Measurements from ENCODE around the gene KCNJ4.
A peak's percentile ranks its signal among the peaks of the same experiment; 100 is the strongest.
"Not testable (repeated sequence)": the region's sequence is repeated elsewhere in the genome, so short reads cannot be mapped to it uniquely, and the experiment has no call there.

KCNJ4 gene

DNA sequence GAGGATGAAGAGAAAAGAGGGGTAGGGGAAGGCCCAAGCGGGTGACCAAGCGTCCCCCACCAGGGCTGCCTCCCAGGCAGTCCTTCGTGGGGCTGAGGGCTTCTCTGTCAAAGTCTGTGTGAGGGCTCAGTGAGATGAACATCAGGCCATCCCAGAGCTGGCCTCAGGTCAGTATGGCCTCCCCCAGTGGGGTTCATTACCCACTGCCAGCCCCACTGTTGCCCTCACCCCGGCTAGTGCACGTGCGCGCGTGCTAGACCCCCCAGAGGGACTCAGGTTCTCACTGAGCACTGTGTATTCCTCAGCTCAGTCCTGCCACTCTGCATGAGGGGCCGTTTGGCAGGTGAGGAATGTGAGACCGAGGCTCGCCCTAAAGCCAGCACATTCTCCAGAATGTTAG, 16.2 kb upstream of the KCNJ4 start:
- DNase-seq (ENCODE audit: low spot score) = no peak
- FAIRE-seq = no peak

DNA sequence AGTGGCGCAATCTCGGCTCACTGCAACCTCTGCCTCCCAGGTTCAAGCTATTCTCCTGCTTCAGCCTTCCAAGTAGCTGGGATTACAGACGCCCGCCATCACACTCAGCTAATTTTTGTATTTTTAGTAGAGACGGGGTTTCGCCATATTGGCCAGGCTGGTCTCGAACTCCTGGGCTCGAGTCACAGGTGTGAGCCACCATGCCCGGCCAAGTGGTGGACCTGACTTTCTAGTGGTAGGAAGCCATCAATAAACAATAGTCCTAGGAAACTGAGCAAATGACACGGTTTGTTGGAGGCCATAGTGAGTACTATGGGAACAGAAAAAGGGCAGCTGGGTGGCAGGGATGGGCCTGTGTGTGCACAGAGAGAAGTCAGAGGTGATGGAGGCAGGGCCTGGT, 15.2 kb upstream of the KCNJ4 start:
- not testable (repeated sequence) for DNase-seq (ENCODE audit: low spot score); FAIRE-seq

DNA sequence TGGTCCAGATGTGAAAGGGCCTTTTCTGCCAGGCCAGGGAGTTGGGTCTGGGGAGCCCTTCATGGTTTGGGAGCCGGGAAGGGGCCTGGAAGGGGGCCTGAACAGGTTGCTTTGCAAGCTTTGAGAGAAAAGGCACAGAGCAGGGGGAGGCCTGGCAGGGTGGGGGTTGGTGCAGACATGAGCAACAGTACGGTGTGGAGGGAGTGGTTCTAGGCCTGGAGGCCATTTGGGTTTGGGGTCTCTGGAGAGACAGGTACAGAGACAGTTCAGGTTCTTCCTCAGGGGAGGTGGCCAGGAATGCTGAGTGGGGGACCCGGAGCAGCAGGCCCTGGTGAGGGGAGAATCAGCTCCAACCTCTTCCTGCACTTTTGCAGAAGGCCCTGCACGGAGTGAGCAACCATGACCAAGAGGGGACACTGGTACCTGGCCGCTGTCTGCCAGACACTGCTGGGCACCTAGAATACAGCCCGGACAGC, 14.3 kb upstream of the KCNJ4 start:
- FAIRE-seq (no peak), DNase-seq (ENCODE audit: low spot score) (no peak)

DNA sequence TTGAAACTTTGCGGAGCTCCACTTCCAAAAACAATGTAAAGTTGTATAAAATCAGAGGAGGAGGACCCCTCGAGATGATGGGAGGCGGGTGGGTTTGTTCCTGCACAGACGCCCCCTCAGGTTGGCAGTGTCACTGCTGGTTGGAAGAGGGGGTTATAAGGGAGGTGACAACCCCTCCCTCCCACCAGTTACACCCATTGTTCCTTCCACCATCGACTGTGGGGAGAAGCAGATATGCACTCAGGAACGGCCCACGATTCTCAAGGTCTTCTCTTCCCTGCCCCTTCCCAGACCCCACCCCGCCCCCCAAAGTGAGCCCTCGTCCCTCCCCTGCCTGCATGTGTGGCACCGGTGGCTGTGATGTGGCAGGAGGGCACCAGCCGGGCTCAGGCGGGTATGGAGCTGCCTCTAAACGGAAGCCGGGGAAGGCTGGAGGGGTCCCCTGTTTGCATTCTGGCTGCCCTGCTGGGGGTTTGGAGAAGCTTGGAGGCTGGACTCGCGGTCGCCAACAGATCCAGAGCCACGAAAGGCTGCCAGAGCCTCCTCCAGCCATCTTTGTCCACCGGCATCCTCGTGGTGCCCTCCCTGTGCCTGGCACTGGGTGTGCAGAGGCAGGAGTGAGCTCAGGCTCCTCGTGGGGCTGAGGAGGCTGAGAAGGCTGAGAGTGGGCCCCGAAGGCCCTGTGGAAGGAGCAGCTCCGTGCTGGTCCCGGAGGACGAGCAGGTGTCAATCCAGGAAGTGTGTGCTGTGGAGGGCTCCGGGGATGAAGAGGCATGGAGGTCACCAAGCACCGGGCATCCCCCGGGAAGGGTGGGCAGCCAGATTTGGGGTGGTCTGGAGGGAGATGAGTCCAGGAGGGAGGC, 13.7 kb upstream of the KCNJ4 start:
- DNase-seq (ENCODE audit: low spot score) (no peak), FAIRE-seq (no peak)

DNA sequence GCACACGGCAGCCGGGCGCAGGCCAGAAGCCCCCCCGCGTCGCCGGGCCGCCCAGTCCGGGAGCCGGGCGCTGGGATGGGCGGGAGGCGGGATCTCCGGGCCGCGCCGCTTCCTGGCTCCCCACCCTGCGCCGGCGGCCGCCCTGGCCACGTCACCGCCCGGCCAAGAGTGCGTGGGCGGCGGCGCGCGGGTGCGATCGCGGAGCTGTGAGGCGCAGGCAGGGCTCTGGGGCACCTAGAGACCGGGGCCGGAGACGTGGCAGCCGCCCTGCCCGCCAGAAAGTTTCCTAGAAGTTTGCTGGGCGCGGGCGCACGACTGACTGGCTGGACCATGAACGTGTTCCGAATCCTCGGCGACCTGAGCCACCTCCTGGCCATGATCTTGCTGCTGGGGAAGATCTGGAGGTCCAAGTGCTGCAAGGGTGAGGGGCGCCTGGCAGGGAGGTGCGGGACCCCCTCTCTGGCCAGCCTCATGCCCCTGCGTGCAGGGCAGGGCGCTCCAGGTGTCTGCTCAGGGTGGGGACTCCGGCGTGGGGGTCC, 13.0 kb upstream of the KCNJ4 start, which contains the start of gene KDELR3:
KDELR3 (plus strand) TSS at position 193 of the 539 bp plus-strand sequence; CDS start at position 331, 138 bp downstream.
- no peak for FAIRE-seq
- DNase-seq (ENCODE audit: low spot score) = peak; percentile 37

DNA sequence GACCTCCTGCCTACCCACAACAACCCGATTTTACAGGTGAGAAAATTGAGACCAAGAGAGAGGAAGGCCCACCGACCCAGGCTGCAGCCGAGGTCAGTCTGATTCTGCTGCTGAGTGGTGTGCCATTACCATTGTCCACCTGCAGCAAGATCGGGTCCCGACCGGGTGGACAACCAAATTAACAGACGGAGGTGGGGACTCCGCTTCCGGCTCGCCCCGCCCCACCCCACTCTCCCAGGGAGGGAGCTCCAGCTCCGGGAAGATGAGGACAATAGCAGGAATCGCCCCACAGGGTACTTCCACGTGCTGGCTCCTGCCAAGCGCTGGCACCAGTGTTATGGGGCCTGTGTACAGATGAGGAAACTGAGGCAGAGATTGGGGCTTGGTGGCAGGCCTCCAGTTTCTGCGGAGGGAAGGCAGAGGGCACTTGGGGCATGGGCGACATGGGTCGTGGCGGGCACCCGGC, 12.5 kb upstream of the KCNJ4 start:
- no peak for FAIRE-seq
- no peak for DNase-seq (ENCODE audit: low spot score)

DNA sequence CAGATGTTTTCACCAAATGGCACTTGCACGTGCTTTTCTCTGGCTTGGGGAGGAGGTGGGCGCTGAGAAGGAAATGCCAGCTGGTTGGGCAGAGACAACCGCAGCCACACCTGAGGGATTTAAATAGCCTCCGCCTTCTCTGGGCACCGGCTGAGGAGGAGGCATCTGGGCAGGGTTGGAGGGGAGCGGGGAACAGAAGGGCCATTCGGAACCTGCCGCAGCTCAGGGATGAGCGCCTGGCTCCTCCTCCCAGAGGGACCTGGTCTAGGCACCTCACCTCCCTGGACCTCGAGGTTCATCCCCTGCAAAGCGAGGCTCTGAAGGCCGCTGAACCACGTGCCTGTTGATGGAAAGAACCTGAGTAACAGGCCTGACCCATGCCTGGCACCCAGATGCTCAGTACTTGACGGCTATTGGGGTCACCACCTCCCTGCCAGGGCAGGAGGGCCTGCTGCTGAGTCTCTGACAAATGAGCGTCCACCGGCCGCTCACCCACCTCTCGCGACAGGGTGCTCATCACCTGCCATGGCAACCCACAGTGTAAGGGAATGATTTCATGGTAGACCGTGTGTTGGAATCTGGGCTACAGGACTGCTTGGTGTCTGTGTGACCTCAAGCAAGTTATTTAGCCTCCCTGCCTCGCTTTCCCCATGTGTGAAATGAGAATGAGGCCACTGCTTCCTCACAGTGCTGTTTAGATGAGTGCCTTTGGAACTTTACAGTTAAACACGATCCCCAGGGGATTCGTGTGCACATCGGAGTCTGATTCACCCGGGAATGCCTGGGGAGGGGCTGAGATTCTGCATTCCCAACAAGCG, 10.9 kb upstream of the KCNJ4 start:
- no peak for FAIRE-seq

DNA sequence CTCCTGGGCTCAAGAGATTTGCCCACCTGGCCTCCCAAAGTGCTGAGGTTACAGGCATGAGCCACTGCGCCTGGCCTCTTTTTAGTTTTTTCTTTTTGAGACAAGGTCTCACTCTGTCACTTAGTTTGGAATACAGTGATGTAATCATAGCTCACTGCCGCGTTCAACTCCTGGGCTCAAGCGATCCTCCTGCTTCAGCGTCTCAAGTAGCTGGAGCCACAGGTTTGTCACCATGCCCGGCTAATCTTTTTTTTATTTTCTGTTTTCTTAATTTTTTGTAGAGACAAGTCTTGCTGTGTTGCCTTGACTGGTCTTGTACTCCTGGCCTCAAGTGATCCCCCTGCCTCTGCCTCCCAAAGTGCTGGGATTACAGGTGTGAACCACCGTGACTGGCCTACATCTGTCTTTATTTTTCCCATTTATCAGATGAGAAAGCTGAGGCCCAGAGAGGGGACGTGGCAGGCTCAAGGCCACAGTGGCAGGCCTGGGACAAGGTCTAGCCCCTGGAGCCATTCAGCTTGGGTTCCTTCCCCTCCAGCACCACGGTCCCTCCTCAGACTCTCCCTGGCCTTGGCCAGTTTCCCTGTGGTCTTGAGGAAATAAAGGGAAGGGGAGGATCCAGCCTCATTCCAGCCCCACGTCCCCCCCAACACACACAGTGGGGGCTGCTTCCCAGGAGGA, 10.1 kb upstream of the KCNJ4 start:
- FAIRE-seq (no peak), DNase-seq (ENCODE audit: low spot score) (no peak)

More for the DNA sequence above, 10.9 kb upstream of the KCNJ4 start:
- no peak for DNase-seq (ENCODE audit: low spot score)

DNA sequence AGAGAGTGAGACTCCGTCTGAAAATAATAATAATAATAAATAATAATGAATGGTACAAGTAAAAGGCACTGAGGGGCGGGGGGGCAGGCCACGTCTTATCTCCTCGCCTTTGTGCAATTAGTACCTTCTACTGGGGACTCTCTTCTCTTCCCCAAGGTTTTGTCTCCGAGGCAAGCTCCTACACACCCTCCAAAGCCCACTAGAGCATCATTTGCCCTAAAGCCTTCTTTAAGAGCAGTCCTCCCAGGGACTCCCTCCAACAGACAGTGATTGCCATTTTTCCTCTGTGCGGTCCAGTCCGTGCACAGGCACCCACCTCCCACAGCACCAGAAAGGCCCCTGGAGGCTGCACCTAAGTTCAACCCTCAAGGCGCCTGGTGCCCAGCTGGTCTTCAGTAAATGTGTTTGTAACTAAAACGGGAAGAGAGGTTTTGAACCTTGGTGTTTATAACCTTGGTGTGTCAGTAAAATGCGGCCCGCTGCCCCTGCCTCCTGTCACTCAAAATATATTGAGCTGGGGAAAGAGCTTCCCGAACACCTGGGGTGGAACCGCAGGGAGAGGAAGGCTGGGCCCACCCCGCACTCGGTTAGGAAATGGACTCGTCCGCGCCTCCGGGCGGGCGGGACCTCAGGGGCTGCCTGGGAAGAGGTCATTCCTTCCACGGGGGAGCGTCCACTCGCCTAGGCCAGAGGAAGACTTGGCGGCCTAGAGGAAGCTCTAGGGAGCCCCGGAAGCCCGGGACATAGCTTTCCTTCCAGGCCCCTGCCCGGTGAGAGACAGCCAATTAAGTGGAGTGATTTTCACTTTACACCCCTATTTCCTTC, 8.2 kb upstream of the KCNJ4 start:
- no peak for FAIRE-seq
- DNase-seq (ENCODE audit: low spot score) = no peak

DNA sequence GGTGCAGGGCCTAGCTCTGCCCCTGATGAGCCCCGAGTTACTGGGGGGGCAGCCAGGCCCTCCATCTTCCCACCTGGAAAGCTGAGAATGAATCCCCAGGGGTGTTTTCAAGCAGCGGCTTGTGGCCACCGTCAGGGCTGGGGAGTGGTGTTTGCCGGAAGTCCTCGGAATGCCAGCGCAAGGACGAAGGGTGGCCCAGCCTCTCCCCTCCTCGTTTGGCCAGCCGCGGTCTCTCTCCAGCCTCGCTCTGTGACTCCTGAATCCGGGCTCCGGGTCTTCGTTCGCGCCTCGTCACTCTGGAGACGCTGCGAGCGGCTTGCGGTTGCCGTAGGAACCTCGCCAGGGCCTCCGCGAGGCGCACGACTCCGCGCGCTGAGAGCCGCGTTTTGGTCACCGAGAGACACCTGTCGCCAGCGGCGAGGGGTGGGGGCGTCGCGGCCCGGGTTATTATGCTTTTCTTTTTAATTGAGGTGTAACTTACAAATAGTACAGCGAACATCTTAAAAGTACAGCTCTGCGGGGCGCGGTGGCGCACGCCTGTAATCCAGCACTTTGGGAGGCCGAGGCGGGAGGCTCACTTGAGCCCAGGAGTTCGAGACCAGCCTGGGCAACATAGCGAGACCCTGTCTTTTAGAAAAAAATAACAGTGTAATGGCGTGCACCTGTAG, 6.5 kb upstream of the KCNJ4 start:
- FAIRE-seq (no peak), DNase-seq (ENCODE audit: low spot score) (peak; percentile 34)

DNA sequence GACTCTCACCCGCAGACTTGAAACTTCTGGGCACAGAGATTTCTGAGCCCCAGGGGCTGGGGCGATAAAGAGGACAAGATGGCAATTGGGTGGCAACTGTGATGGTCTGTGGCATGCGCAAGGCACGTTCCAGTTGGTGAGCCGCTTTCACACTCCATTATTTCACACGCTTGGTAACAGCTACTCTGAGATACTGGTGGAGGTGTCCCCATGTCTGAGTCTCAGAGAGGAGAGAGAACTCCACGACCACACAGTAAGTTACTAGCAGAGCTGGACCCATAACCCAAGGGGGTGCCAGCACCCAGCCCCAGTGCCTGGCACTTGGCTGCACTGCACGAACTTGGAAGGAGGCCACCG, 6.0 kb upstream of the KCNJ4 start:
- FAIRE-seq = no peak

DNA sequence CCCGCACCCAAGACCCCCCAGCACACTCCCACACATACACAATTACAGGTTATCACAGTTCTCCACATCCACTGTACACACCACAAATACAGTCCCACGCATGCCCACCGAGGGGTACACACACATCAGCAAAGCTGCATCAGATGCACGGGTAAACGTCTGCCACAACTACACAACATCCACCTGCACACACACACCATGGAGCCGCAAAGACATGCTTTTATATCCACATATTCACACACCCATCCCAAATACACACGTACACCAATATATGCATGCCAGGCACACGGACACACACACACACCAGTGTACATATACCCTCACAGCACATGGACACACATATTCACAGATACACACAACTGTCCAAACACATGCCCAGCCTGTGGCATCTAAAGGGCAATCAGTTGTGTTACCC, 5.4 kb upstream of the KCNJ4 start:
- FAIRE-seq (no peak), DNase-seq (ENCODE audit: low spot score) (no peak)

More for the DNA sequence above, 6.0 kb upstream of the KCNJ4 start:
- no peak for DNase-seq (ENCODE audit: low spot score)

DNA sequence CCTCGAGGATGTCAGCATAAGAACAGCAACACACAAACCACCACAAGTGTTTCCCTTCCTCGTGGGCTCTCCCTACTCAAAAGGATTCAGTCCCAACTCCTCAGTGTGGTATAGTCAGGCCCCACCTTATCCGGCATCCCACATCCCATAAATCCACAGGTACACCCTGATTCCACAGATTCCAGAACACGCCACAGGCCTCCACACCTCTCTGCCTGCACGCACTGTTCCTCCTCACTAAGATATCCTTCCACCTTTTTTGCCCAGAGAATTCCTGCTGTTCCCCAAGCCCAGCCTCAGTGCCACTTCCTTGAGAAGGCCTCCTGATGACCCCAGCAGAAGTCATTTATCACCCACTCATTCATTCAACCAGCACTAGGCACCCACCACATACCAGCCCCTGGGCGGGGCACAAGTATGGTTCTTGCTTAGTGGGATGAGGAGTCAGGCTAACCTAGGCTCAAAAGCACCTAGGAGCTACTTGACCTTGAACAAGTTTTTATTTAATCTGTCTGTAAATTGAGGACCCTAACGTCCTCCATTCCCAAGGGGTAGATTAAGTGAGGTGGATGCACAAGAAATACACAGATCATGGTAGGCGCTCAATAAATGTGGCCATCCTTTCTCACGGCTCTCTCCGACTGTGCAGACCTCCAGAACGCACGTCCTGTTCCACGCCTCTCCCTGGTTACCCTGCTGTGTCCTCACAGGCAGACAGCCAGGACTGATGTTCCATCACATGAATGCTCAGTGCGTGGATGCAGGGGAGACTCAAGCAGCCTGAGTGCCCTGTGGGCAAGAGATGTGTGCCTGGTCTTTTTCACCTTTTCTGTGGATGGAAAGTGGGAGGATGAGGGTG, 2.1 kb upstream of the KCNJ4 start:
- FAIRE-seq (no peak), DNase-seq (ENCODE audit: low spot score) (no peak)

DNA sequence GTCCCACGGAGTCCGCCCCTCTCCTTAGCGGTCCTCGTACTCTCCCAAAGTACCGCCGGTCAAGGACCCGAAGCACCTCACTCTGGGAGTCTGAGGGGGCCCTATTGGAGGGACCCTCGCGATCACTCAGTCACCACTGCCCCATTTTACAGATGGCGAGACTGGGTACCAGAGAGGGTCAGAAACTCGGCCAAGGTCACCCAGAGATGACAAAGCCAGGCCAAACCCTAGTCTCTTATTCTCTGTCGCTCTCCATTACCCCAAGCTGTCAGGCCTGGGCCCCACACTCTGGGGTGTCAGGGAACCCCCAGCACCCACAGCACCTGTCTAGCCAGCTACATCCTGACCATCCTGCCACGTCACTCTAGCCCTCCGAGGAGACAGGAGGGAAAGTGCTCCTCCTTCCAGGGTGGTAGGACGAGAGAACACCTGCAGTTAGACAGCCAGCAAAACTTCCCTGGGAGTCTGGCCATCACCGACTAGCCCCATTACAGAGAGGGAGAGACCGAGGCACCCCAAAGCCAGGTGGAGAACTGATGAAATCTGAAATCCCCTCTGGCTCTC, 1.4 kb upstream of the KCNJ4 start:
- DNase-seq (ENCODE audit: low spot score) = no peak
- no peak for FAIRE-seq

DNA sequence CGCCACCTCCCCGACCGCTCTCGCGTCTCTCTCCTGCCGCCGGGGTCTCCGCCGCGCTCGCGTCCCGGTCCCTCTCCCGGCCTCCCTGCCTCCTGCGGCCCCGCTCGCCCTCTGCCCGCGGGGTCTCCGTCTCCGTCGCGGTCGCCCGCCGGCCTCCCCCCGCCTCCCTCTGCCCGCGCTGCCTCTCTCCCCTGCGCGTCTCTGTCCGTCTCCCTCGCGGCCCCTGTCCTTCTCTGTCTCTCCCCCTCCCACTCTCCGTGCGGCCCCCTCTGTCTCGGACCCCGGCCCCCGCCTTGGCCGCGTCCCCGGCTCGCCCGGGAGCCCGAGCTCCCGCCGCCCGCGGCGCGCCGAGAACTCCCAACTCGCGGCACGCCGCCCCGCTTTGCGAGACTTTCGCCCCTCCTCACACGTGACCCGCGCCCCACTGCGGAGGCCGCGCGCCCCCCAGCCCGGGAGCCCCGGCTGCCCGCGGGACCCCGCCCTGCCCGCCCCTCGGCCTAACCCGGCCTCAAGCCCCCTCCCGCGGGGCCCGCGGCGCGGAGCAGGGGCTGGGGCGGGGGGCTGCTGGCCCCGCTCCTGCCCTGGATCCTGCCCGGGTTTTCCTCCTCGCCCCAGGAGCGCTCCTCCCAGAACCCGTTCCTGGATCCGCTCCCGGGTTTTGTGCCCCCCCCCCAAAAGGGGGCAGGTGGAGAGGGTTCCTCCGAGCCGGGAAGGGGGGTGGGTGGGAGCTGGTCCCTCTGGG, 702 bp upstream of the KCNJ4 start:
- FAIRE-seq (no peak), DNase-seq (ENCODE audit: low spot score) (no peak)

DNA sequence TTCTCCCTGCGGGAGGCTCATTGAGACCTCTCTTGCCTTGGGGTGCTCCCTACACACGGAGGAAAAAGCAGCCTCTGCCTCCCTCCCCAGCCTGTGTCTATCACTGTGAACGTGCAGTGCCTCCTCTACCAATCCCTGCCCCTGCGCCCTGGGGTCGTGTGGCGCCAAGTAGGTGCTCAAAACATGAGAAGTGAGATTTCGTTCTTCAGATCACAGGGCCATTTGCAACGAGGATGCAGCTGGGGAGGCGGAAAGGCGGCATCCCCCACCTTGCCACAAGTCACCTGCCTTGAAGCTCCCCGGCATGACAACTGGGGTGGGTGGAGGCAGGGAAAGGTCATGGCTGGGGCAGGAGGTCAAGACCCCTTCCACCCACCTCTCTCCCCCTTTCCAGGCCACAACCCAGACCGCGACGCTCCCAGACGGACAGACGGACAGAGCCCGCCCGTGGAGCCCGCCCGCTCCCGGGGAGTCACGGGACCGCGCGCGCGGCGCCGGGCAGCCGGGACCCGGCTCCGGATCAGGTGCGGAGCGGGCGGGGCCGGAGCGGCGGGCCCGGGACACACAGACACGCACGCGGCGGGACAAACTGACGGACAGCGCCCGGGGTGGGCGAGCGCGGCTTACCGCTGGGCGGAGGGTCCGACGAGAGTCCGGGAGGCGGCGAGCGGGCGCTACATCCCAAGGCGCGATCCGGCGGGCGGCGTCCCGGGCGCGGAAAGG, 485 bp downstream of the KCNJ4 start:
- no peak for DNase-seq (ENCODE audit: low spot score)
- FAIRE-seq = no peak

DNA sequence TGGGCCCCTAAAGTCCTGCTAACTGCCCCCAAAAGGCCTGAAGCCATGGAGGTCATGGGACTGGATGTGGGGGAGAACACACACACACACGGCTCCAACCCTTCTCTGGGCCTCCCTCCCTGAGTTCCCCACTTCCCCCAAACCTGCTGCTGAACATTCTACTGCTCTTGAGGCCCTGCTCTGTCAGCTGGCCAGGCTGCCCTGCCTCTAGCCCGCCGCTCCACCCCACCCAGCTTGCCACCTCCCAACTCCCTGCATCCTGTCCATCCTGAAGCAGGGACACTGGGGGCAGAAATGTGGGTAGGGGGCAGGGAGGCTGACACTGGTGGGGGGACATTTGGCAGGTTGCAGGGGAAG, 1.0 kb downstream of the KCNJ4 start:
- DNase-seq (ENCODE audit: low spot score) (no peak), FAIRE-seq (no peak)

All from RCC 7860 (cell line).